Tibial nerve (tissue), 4 donors: Measurements from ENCODE around the gene FAM131A. TPM values are rescaled to one million over a fixed set of nuclear protein-coding genes. Genes with fewer than 3 reads are reported as not detected.
"Not testable (repeated sequence)": the region's sequence is repeated elsewhere in the genome, so short reads cannot be mapped to it uniquely, and the experiment has no call there.

ENCODE experiments used
- DNase-seq, 2 donors: peaks; one replicate each; pipeline ENCODE4 v3.0.0-alpha.2; 2019; ENCODE audit warnings: low spot score in 2 of 2
- H3K27ac ChIP-seq, 4 donors: fragments of 200-600 bp; sonication (generic) in 3 of 4; one replicate each; pipeline ENCODE4 v1.5.1; 2017 to 2019; ENCODE audit warnings: mild to moderate bottlenecking in 1 of 4
- H3K27me3 ChIP-seq, 2 donors: fragments of 200-600 bp; sonication (generic) in 1 of 2; one replicate each; pipeline versions ENCODE4 v1.5.1 to v1.6.0; 2017 to 2019
- H3K36me3 ChIP-seq, 3 donors: fragments of 200-600 bp; sonication (generic); one replicate each; pipeline ENCODE4 v1.5.1; 2018 to 2019
- H3K4me1 ChIP-seq, 4 donors: fragments of 200-600 bp; sonication (generic) in 3 of 4; one replicate each; pipeline ENCODE4 v1.5.1; 2017 to 2019
- H3K4me3 ChIP-seq, 4 donors: fragments of 200-600 bp; sonication (generic) in 3 of 4; one replicate each; pipeline ENCODE4 v1.5.1; 2017 to 2019; ENCODE audit warnings: mild to moderate bottlenecking in 1 of 4, moderate library complexity in 1 of 4
- H3K9me3 ChIP-seq, 4 donors: fragments of 200-600 bp; sonication (generic) in 3 of 4; one replicate each; pipeline ENCODE4 v1.5.1; 2017 to 2019
- CTCF ChIP-seq, 5 experiments: fragments of 200-600 bp in 3 of 5; fragments of 450-650 bp in 2 of 5; sonication (generic) in 3 of 5; IDR thresholded peaks; one replicate each; pipeline ENCODE4 v1.5.1; 2016 to 2019; ENCODE audit warnings: antibody characterized with exemption in 5 of 5, mild to moderate bottlenecking in 3 of 5, moderate library complexity in 2 of 5
- EP300 ChIP-seq, 2 donors: sonication (generic); formaldehyde crosslinking; IDR thresholded peaks; one replicate each; pipeline ENCODE4 v1.6.1; 2017; ENCODE audit warnings: antibody characterized with exemption in 2 of 2, mild to moderate bottlenecking in 1 of 2
- POLR2A ChIP-seq, 2 donors: fragments of 450-650 bp; IDR thresholded peaks; one replicate each; pipeline ENCODE4 v1.6.1; 2017; ENCODE audit warnings: antibody characterized with exemption in 2 of 2, mild to moderate bottlenecking in 2 of 2, moderate library complexity in 2 of 2
- WGBS, 2 donors: methylation state at CpG; one replicate each; pipeline ENCODE4 v1.1.5; 2018; 5-methylcytosine and 5-hydroxymethylcytosine counted together
- total RNA-seq, 4 donors: library from RNA; depleted of rRNA; stranded (reverse); fragments of >200 nt; gene quantifications; one replicate each; pipeline ENCODE4 v1.1.0, GENCODE V29; 2016

The FAM131A gene
- total RNA-seq, 4 donors from 2014 or later, result 35.0 to 45.3 (median 39.6) TPM

- peaks cover 0 to 43% (median 22%) of the 10 kb centered on the region in 3 donors for H3K36me3 ChIP-seq
- no peaks in the 10 kb centered on the region for H3K27me3 ChIP-seq
- H3K4me3 ChIP-seq, result peak overlapping the region; percentile 63 to 98 (median 89)
- DNase-seq, result peak; percentile 82 to 90
- WGBS, 2 donors, result 0 to 1% methylated on average over 37 to 75 of the region's 77 CpGs
- H3K4me1 ChIP-seq, result peaks cover 0 to 34% (median 23%) of the 10 kb centered on the region in 4 donors
- no peaks in the 10 kb centered on the region for H3K9me3 ChIP-seq
- H3K27ac ChIP-seq, result peak overlapping the region; percentile 94 to 100 (median 98)
- TF ChIP-seq POLR2A (IDR thresholded peaks at IDR 0.05), result peak; percentile 88 to 97
- TF ChIP-seq EP300 (IDR thresholded peaks at IDR 0.05), result peak; percentile 89 to 96
- peak in 1 of 5 experiments; percentile 35 for TF ChIP-seq CTCF (IDR thresholded peaks at IDR 0.05)
These were observed 1.5 kb upstream of the FAM131A start for GRCh38 chr3:184335661-184336546.

- no peak for TF ChIP-seq CTCF (IDR thresholded peaks at IDR 0.05)
- peak; percentile 36 to 80 for TF ChIP-seq EP300 (IDR thresholded peaks at IDR 0.05)
- TF ChIP-seq POLR2A (IDR thresholded peaks at IDR 0.05), result peak in 1 of 2 donors; percentile 44
These were observed 627 bp upstream of the FAM131A start for GRCh38 chr3:184336547-184337398.

GRCh38 chr3:184337981-184338380 is 581 bp downstream of the FAM131A start:
- 61 to 64% methylated on average over 7 of the region's 7 CpGs for WGBS, 2 donors

More at GRCh38 chr3:184336547-184337398, 627 bp upstream of the FAM131A start:
- peak overlapping the region; percentile 63 to 98 (median 89) for H3K4me3 ChIP-seq
- peak in 1 of 2 donors; percentile 60 for DNase-seq
- H3K4me1 ChIP-seq, result peaks cover 0 to 37% (median 23%) of the 10 kb centered on the region in 4 donors
- peak overlapping the region; percentile 94 to 100 (median 98) for H3K27ac ChIP-seq
- 7% methylated on average over 16 of the region's 17 CpGs for WGBS, 2 donors
- peaks cover 0 to 41% (median 15%) of the 10 kb centered on the region in 3 donors for H3K36me3 ChIP-seq
- H3K27me3 ChIP-seq, result no peaks in the 10 kb centered on the region
- no peaks in the 10 kb centered on the region for H3K9me3 ChIP-seq

DNA sequence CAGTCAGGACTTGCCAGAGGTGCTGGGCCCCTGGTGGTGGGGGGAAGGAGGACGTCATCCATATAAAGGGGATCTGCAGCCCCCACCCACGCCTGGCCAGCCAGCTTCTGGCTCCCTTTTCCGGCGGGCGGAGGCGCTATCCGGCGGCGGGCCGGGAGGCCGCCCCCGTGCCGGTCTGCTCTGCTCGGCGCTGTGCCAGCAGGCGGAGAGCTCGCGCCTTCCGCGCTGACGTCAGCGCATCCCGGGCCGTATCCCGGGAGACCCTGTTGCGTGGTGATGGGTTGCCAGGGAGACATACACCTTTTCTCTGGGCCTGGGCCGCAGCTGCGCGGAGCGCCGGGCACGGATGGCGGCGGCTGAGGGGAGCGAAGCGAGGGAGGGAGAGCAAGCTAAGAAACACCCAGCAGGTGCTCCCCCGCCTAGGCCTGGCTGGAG is 1.1 kb downstream of the FAM131A start:
- Histone ChIP-seq H3K4me1 (peaks cover 0 to 43% (median 23%) of the 10 kb centered on the region in 4 donors), H3K4me3 (peak overlapping the region in 2 of 4 donors; percentile 22 to 31), H3K27ac (peak overlapping the region; percentile 94 to 100 (median 98)), H3K27me3 (no peaks in the 10 kb centered on the region), H3K36me3 (peaks cover 0 to 41% (median 0%) of the 10 kb centered on the region in 3 donors), H3K9me3 (no peaks in the 10 kb centered on the region)
- WGBS, 2 donors, result 17% methylated on average over 10 to 35 of the region's 37 CpGs
- peak; percentile 44 to 71 for TF ChIP-seq EP300 (IDR thresholded peaks at IDR 0.05)
- TF ChIP-seq POLR2A (IDR thresholded peaks at IDR 0.05), result peak in 1 of 2 donors; percentile 21
- peak in 2 of 5 experiments; percentile 18 to 34 for TF ChIP-seq CTCF (IDR thresholded peaks at IDR 0.05)
- peak; percentile 74 to 78 for DNase-seq

More at GRCh38 chr3:184337981-184338380, 581 bp downstream of the FAM131A start:
- Histone ChIP-seq H3K27ac (peak overlapping the region; percentile 94 to 100 (median 98)), H3K9me3 (no peaks in the 10 kb centered on the region), H3K4me3 (peak overlapping the region in 2 of 4 donors; percentile 22 to 31), H3K36me3 (peaks cover 0 to 41% (median 3%) of the 10 kb centered on the region in 3 donors), H3K27me3 (no peaks in the 10 kb centered on the region), H3K4me1 (peaks cover 0 to 37% (median 23%) of the 10 kb centered on the region in 4 donors)
- DNase-seq, result no peak
- no peak for TF ChIP-seq POLR2A (IDR thresholded peaks at IDR 0.05)

GRCh38 chr3:184339001-184339400 is 1.6 kb downstream of the FAM131A start:
- Histone ChIP-seq H3K9me3 (no peaks in the 10 kb centered on the region), H3K27me3 (no peaks in the 10 kb centered on the region), H3K4me1 (peaks cover 0 to 44% (median 23%) of the 10 kb centered on the region in 4 donors), H3K4me3 (peak overlapping the region in 2 of 4 donors; percentile 22 to 31), H3K27ac (peak overlapping the region; percentile 94 to 100 (median 98)), H3K36me3 (peaks cover 0 to 41% (median 0%) of the 10 kb centered on the region in 3 donors)
- no peak for DNase-seq
- TF ChIP-seq POLR2A (IDR thresholded peaks at IDR 0.05), result no peak
- no peak for TF ChIP-seq CTCF (IDR thresholded peaks at IDR 0.05)
- TF ChIP-seq EP300 (IDR thresholded peaks at IDR 0.05), result no peak
- 43 to 54% methylated on average over 8 of the region's 8 CpGs for WGBS, 2 donors

- not testable (repeated sequence) for H3K4me3 ChIP-seq, H3K9me3 ChIP-seq, DNase-seq, H3K27me3 ChIP-seq
- Histone ChIP-seq H3K36me3 (peaks cover 0 to 41% (median 0%) of the 10 kb centered on the region in 3 donors), H3K4me1 (peaks cover 0 to 44% (median 23%) of the 10 kb centered on the region in 4 donors), H3K27ac (peak overlapping the region in 1 of 4 donors; percentile 97)
- 82 to 90% methylated on average over 19 of the region's 19 CpGs for WGBS, 2 donors
These were observed 2.2 kb downstream of the FAM131A start for GRCh38 chr3:184339451-184340135.
